Fibroblast of pulmonary artery (primary cell): Measurements from ENCODE around the gene SLC1A5.
A peak's percentile ranks its signal among the peaks of the same experiment; 100 is the strongest.

ENCODE experiments used
- DNase-seq: peaks from one replicate; pipeline ENCODE4 v3.0.0-alpha.2; 2010; ENCODE audit warnings: low read depth
- H3K4me3 ChIP-seq: replicated peaks from 2 replicates; pipeline ENCODE4 v1.5.1; 2011; ENCODE audit warnings: low read depth, mild to moderate bottlenecking, control low read depth, low read length, moderate library complexity
- TF ChIP-seq, protein P1 (sequence below): IDR thresholded peaks from 2 replicates; pipeline ENCODE4 v1.5.1; 2011; ENCODE audit warnings: mild to moderate bottlenecking, control low read depth, low read length, inconsistent platforms; ENCODE audit errors: missing control alignments

The SLC1A5 gene

DNA sequence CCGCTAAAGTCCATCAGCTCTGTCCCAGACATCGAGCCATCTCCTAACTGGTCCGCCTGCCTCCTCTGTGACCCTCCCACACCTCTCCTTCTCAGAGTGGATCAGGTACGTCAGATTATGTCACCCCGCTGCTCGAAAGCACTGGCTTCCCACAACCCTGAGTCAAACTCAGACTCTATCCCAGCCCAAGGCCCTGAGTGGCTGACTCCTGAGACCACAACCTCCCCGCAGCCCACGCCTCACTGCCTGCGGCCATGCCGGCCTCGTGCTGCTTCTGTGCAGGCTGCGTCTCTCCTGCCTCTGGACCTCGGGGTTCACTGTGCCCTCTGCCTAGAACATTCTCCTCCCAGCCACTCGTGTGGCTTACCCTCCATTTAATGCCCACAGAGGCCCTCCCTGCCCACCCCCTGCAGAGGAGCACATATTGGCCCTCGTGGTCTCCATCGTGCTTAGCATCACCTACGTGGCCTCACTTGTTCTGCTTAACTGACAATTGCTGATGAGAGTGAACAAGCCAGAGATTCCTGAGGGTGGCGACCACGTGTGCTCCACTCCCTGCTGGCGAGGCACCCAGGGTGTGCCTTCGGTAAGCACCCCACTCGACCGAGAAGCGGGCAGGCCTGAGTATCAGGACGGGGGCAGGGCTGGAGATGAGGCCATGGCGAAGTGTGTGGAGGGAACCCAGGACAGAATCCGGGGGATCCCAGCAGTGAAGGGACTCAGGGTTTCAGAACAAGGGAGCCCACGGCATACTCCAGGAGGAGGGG lies 56.0 kb downstream of the SLC1A5 start:
- no peak for DNase-seq
- H3K4me3 ChIP-seq, result no peak overlapping the region

DNA sequence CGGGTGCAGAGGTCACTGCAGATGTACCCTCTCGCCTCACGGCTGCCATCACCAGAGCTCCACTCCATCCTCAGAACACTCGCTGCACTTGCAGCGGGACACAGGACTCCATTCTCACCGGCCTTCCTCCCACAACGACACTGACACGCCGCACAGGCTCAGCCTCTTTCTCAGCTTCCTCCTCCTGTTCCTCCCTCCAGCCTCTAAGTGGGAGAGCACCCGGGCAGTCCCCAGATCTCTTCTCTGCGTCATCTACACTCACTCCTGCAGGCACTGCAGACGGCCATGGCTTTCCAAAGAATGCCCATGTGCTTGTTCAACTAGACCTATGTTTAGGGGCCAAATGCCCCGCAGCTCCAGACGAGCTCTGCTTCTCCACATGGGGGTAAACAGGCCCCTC lies 56.8 kb downstream of the SLC1A5 start:
- peak; percentile 52 for DNase-seq
- TF ChIP-seq, protein P1, sequence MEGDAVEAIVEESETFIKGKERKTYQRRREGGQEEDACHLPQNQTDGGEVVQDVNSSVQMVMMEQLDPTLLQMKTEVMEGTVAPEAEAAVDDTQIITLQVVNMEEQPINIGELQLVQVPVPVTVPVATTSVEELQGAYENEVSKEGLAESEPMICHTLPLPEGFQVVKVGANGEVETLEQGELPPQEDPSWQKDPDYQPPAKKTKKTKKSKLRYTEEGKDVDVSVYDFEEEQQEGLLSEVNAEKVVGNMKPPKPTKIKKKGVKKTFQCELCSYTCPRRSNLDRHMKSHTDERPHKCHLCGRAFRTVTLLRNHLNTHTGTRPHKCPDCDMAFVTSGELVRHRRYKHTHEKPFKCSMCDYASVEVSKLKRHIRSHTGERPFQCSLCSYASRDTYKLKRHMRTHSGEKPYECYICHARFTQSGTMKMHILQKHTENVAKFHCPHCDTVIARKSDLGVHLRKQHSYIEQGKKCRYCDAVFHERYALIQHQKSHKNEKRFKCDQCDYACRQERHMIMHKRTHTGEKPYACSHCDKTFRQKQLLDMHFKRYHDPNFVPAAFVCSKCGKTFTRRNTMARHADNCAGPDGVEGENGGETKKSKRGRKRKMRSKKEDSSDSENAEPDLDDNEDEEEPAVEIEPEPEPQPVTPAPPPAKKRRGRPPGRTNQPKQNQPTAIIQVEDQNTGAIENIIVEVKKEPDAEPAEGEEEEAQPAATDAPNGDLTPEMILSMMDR, result no peak
- no peak overlapping the region for H3K4me3 ChIP-seq

More for the DNA sequence above, 56.0 kb downstream of the SLC1A5 start:
- TF ChIP-seq, protein P1, result no peak

DNA sequence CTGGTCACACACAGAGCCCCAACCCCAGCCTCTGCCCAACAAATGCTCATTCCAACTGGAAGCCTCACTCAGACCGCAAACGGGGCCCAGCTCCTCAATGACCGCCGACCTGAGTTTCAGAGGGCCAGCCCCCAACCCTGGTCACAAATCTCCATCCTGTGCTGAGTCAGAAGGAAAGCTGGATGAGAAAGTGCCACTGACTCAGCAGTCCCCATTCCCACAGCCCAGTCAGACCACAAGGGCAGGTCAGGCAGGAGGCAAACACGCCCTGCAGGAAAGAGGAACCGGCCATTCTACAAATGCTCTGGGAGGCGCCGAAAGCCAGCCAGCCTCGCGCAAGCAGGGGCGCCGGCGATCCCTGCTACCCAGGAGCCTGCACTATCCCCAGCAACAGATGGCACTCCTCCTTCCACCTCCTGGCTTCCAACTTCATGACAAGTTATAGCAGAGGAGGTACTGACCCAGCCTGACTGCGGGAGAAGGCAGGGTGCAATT lies 57.3 kb downstream of the SLC1A5 start:
- H3K4me3 ChIP-seq, result no peak overlapping the region
- TF ChIP-seq, protein P1, result no peak
- DNase-seq, result peak; percentile 88

DNA sequence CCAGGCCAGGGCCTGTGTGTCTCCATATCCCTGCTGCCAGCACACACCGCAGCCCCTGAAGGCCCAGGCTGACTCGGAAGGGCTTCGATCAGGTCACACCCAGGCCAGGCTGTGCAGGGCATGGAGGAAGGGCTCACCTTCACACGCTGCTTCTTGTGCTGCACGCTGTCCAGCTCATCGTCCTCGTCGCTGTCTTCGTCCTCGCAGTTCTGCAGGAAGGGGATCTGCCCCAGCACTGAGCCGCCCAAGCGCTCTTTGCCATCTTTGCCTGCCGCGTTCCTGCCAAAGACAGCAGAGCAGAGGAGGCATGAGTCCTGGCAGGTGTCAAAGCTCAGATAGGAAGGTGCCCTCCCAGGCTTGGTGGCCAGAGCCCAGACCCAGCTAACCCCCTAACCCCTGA lies 57.8 kb downstream of the SLC1A5 start:
- no peak for DNase-seq
- TF ChIP-seq, protein P1, result no peak
- no peak overlapping the region for H3K4me3 ChIP-seq

DNA sequence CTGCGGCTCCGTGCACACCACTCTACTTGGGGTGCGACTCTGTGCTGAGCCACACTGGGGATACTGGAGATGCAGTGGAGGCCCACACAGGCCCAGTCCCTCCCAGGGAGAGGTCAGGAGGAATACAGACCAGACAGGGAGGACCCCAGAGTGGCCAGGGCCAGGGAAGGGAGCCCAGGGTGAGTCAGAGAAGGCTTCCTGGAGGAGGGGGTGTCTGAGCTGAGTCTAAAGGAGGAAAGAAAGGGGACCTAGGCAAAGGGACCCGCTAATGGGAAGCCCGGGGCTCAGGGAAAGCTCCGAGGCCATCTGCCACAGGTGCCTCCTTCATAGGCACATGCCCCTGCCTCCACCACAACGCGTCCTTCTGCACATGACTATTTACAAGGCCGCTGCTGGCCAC lies 58.2 kb downstream of the SLC1A5 start:
- TF ChIP-seq, protein P1, result no peak
- DNase-seq, result no peak
- no peak overlapping the region for H3K4me3 ChIP-seq

DNA sequence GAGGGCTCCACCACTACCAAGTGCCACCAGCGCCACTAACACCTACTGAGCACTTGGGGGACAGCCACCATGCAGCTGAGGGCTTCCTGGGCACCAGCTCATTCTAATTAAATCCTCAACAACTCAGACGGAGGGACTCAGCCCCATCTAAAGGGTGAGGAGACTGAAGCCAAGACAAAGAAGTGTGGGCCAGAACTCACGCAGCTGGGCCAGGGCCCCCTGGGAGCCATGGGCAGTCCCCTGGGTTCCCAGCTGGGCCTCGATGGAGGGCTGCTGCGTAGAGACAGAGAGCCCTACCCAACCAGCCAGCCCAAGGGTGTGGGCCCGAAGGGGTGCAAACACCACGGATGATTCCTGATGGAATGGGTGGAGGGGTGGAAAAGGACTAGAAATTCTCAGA lies 58.7 kb downstream of the SLC1A5 start:
- DNase-seq, result no peak
- no peak overlapping the region for H3K4me3 ChIP-seq
- TF ChIP-seq, protein P1, result no peak
